WTC11 (cell line): ENCODE data around the gene ATP2B1. TPM values are rescaled to one million over a fixed set of nuclear protein-coding genes. Genes with fewer than 3 reads are reported as not detected.
A peak's percentile ranks its signal among the peaks of the same experiment; 100 is the strongest.

Experiments used
- ATAC-seq: fragments of 200-7000 bp; cut with Tn5 transposase; 2 replicates; pipeline ENCODE4 v1.10.0; 2021; ENCODE audit warnings: mild to moderate bottlenecking, moderate library complexity
- CTCF ChIA-PET: fragments of 300-600 bp; sonication (Branson Sonifier 250); formaldehyde crosslinking; loops from one replicate; lab custom pipeline; 2021; ENCODE audit warnings: antibody characterized with exemption; lab: Charles Lee
- POLR2A ChIA-PET: fragments of 350-600 bp; sonication (Branson Sonifier 250); formaldehyde crosslinking; loops from one replicate; lab custom pipeline; 2021; ENCODE audit warnings: antibody characterized with exemption; lab: Charles Lee
- DNase-seq: peaks from one replicate; pipeline ENCODE4 v3.0.0; 2021; ENCODE audit warnings: low spot score
- H3K27ac Mint-ChIP-seq: 2 replicates; pipeline ENCODE4 v1.8.0; 2021; ENCODE audit warnings: mixed read lengths
- H3K27me3 Mint-ChIP-seq: 2 replicates; pipeline ENCODE4 v1.8.0; 2021; ENCODE audit warnings: low read depth, mild to moderate bottlenecking, moderate library complexity, mixed read lengths
- H3K36me3 Mint-ChIP-seq: 2 replicates; pipeline ENCODE4 v1.8.0; 2021; ENCODE audit warnings: mixed read lengths
- H3K4me1 Mint-ChIP-seq: 2 replicates; pipeline ENCODE4 v1.8.0; 2022; ENCODE audit warnings: mixed read lengths
- H3K4me3 Mint-ChIP-seq: 2 replicates; pipeline ENCODE4 v1.8.0; 2021; ENCODE audit warnings: mild to moderate bottlenecking, moderate library complexity, mixed read lengths
- H3K9me3 Mint-ChIP-seq: 2 replicates; pipeline ENCODE4 v1.8.0; 2021; ENCODE audit warnings: mixed read lengths
- CREB1 ChIP-seq: sonication (generic); formaldehyde crosslinking; IDR thresholded peaks from 2 replicates; pipeline ENCODE4 v1.8.0; 2023; ENCODE audit warnings: mild to moderate bottlenecking, missing genetic modification reagents
- CREM ChIP-seq: sonication (generic); formaldehyde crosslinking; IDR thresholded peaks from 2 replicates; pipeline ENCODE4 v1.8.1; 2022; ENCODE audit warnings: mild to moderate bottlenecking, missing genetic modification reagents, moderate library complexity
- E2F5 ChIP-seq: sonication (generic); formaldehyde crosslinking; IDR thresholded peaks from 2 replicates; pipeline ENCODE4 v1.8.1; 2022; ENCODE audit warnings: mild to moderate bottlenecking, moderate library complexity, missing genetic modification reagents
- ELF4 ChIP-seq: sonication (generic); formaldehyde crosslinking; IDR thresholded peaks from 2 replicates; pipeline ENCODE4 v1.8.1; 2022; ENCODE audit warnings: low read depth, mild to moderate bottlenecking, moderate library complexity, missing genetic modification reagents
- ERG ChIP-seq: fragments of 250-450 bp; sonication (Bioruptor Pico); IDR thresholded peaks from 2 replicates; pipeline ENCODE4 v1.8.0; 2021; ENCODE audit warnings: mild to moderate bottlenecking
- JUN ChIP-seq: sonication (generic); formaldehyde crosslinking; IDR thresholded peaks from 2 replicates; pipeline ENCODE4 v1.8.0; 2023; ENCODE audit warnings: mild to moderate bottlenecking, missing genetic modification reagents
- MXD4 ChIP-seq: fragments of 250-450 bp; sonication (Bioruptor Pico); IDR thresholded peaks from 2 replicates; pipeline ENCODE4 v1.8.0; 2021; ENCODE audit warnings: mild to moderate bottlenecking, moderate library complexity, borderline replicate concordance
- MYBL2 ChIP-seq: sonication (generic); formaldehyde crosslinking; IDR thresholded peaks from 2 replicates; pipeline ENCODE4 v1.8.1; 2023; ENCODE audit warnings: mild to moderate bottlenecking, moderate library complexity, missing genetic modification reagents
- NFATC4 ChIP-seq: fragments of 250-450 bp; sonication (Bioruptor Pico); IDR thresholded peaks from 2 replicates; pipeline ENCODE4 v1.9.0; 2021; ENCODE audit warnings: mild to moderate bottlenecking
- NFYB ChIP-seq: sonication (generic); formaldehyde crosslinking; conservative IDR thresholded peaks from 2 replicates; pipeline ENCODE4 v1.8.0; 2022; ENCODE audit warnings: low read depth, missing genetic modification reagents
- PREB ChIP-seq: sonication (generic); formaldehyde crosslinking; IDR thresholded peaks from 2 replicates; pipeline ENCODE4 v1.8.1; 2022; ENCODE audit warnings: mild to moderate bottlenecking, missing genetic modification reagents, moderate library complexity, borderline replicate concordance
- PRRX2 ChIP-seq: fragments of 250-450 bp; sonication (Bioruptor Pico); IDR thresholded peaks from 2 replicates; pipeline ENCODE4 v1.8.0; 2021; ENCODE audit warnings: mild to moderate bottlenecking
- RELA ChIP-seq: sonication (generic); formaldehyde crosslinking; IDR thresholded peaks from 2 replicates; pipeline ENCODE4 v1.8.1; 2022; ENCODE audit warnings: missing genetic modification reagents, mild to moderate bottlenecking, borderline replicate concordance
- RORB ChIP-seq: fragments of 250-450 bp; sonication (Bioruptor Pico); IDR thresholded peaks from 2 replicates; pipeline ENCODE4 v1.9.0; 2021; ENCODE audit warnings: mild to moderate bottlenecking
- SMAD3 ChIP-seq: sonication (generic); formaldehyde crosslinking; IDR thresholded peaks from 2 replicates; pipeline ENCODE4 v1.8.0; 2022; ENCODE audit warnings: missing genetic modification reagents, mild to moderate bottlenecking, borderline replicate concordance
- SP1 ChIP-seq: sonication (generic); formaldehyde crosslinking; conservative IDR thresholded peaks from 2 replicates; pipeline ENCODE4 v1.8.1; 2022; ENCODE audit warnings: missing genetic modification reagents
- TP53 ChIP-seq: sonication (generic); formaldehyde crosslinking; IDR thresholded peaks from 2 replicates; pipeline ENCODE4 v1.8.1; 2023; ENCODE audit warnings: mild to moderate bottlenecking, missing genetic modification reagents
- USF2 ChIP-seq: sonication (generic); formaldehyde crosslinking; IDR thresholded peaks from 2 replicates; pipeline ENCODE4 v1.8.1; 2023; ENCODE audit warnings: mild to moderate bottlenecking, missing genetic modification reagents, moderate library complexity
- ZMAT4 ChIP-seq: fragments of 250-450 bp; sonication (Bioruptor Pico); IDR thresholded peaks from 2 replicates; pipeline ENCODE4 v1.9.0; 2021; ENCODE audit warnings: mild to moderate bottlenecking
- ZNF138 ChIP-seq: sonication (generic); formaldehyde crosslinking; conservative IDR thresholded peaks from 2 replicates; pipeline ENCODE4 v1.8.1; 2022; ENCODE audit warnings: mild to moderate bottlenecking, moderate library complexity, missing genetic modification reagents
- ZNF232 ChIP-seq: sonication (generic); formaldehyde crosslinking; IDR thresholded peaks from 2 replicates; pipeline ENCODE4 v1.8.0; 2022; ENCODE audit warnings: mild to moderate bottlenecking, missing genetic modification reagents
- ZNF317 ChIP-seq: sonication (generic); formaldehyde crosslinking; IDR thresholded peaks from 2 replicates; pipeline ENCODE4 v1.8.1; 2023; ENCODE audit warnings: low read depth, mild to moderate bottlenecking, moderate library complexity, missing genetic modification reagents, borderline replicate concordance
- ZNF423 ChIP-seq: fragments of 250-450 bp; sonication (Bioruptor Pico); IDR thresholded peaks from 2 replicates; pipeline ENCODE4 v2.1.2; 2022; ENCODE audit warnings: mild to moderate bottlenecking, moderate library complexity
- ZNF512 ChIP-seq: sonication (generic); formaldehyde crosslinking; IDR thresholded peaks from 2 replicates; pipeline ENCODE4 v1.8.1; 2022; ENCODE audit warnings: missing genetic modification reagents, borderline replicate concordance
- ZNF532 ChIP-seq: fragments of 250-450 bp; sonication (Bioruptor Pico); IDR thresholded peaks from 2 replicates; pipeline ENCODE4 v1.9.0; 2021; ENCODE audit warnings: mild to moderate bottlenecking, borderline replicate concordance
- total RNA-seq: library from RNA; stranded (reverse); gene quantifications from 3 replicates; pipeline ENCODE4 v1.2.3, GENCODE V29; 2021

Gene ATP2B1
- total RNA-seq, 1 experiment from 2014 or later, result 31.7 TPM

- H3K36me3 Mint-ChIP-seq, result no peaks in the 10 kb centered on the region
- no peak overlapping the region for H3K27ac Mint-ChIP-seq
- H3K9me3 Mint-ChIP-seq, result no peaks in the 10 kb centered on the region
- DNase-seq (no peak), ATAC-seq (no peak)
- TF ChIP-seq MXD4 (CRISPR knock-in tag) (no peak), SP1 (CRISPR knock-in tag) (no peak), ELF4 (no peak), ZNF317 (no peak), RORB (CRISPR knock-in tag) (no peak)
- H3K4me1 Mint-ChIP-seq, result peaks cover 3% of the 10 kb centered on the region; the same call in 1 of the 2 replicates
- ChIA-PET POLR2A (no interaction called here), CTCF (no interaction called here)
- H3K4me3 Mint-ChIP-seq, result no peak overlapping the region
- no peaks in the 10 kb centered on the region for H3K27me3 Mint-ChIP-seq
These were observed 44.2 kb downstream of the ATP2B1 start for GRCh38 chr12:89664441-89664840.

GRCh38 chr12:89663577-89664357, 44.9 kb downstream of the ATP2B1 start:
- no peak for TF ChIP-seq PRRX2
- TF ChIP-seq CREM (CRISPR knock-in tag), result no peak
- no peak for TF ChIP-seq ZNF423 (CRISPR knock-in tag)
- TF ChIP-seq ZNF512 (CRISPR knock-in tag), result no peak
- no peak for TF ChIP-seq PREB (CRISPR knock-in tag)
- no peak for TF ChIP-seq ZNF138 (CRISPR knock-in tag)
- TF ChIP-seq TP53 (CRISPR knock-in tag), result no peak
- no peak for TF ChIP-seq USF2 (CRISPR knock-in tag)
- TF ChIP-seq ZNF232 (CRISPR knock-in tag), result no peak
- no peak for TF ChIP-seq JUN (CRISPR knock-in tag)
- TF ChIP-seq CREB1, result no peak
- no peak for TF ChIP-seq NFYB (CRISPR knock-in tag)
- TF ChIP-seq NFATC4 (CRISPR knock-in tag), result no peak
- no peak for TF ChIP-seq SMAD3 (CRISPR knock-in tag)
- TF ChIP-seq E2F5, result no peak
- no peak for TF ChIP-seq ERG (CRISPR knock-in tag)
- TF ChIP-seq ZNF532 (CRISPR knock-in tag), result no peak
- TF ChIP-seq ZMAT4, result no peak
- no peak for TF ChIP-seq RELA (CRISPR knock-in tag)
- no peak for TF ChIP-seq MYBL2 (CRISPR knock-in tag)
- DNase-seq, result no peak
- ChIA-PET CTCF (no interaction called here), POLR2A (no interaction called here)
- no peaks in the 10 kb centered on the region for H3K36me3 Mint-ChIP-seq
- H3K4me1 Mint-ChIP-seq, result peaks cover 10% of the 10 kb centered on the region
- no peaks in the 10 kb centered on the region for H3K9me3 Mint-ChIP-seq
- no peaks in the 10 kb centered on the region for H3K27me3 Mint-ChIP-seq
- peak overlapping the region; percentile 1; the same call in 1 of the 2 replicates for H3K27ac Mint-ChIP-seq
- no peak overlapping the region for H3K4me3 Mint-ChIP-seq
- no peak for ATAC-seq
